NCI-H82 treated with DMSO at 0.1 percent for 48 hours (cell line): ENCODE data around the gene TMPRSS4.

Source experiments
- DNase-seq: peaks from one replicate; lab custom pipeline; 2025; ENCODE audit not compliant: unreplicated experiment; lab: John Stamatoyannopoulos, UW

Gene TMPRSS4

GRCh38 chr11:118074785-118075184 is 2.1 kb upstream of the TMPRSS4 start:
- no peak for DNase-seq

GRCh38 chr11:118078911-118079411 is 2.1 kb downstream of the TMPRSS4 start:
- DNase-seq = no peak

GRCh38 chr11:118079491-118079890 is 2.6 kb downstream of the TMPRSS4 start:
- DNase-seq = no peak

GRCh38 chr11:118080296-118080695 is 3.4 kb downstream of the TMPRSS4 start:
- no peak for DNase-seq

GRCh38 chr11:118081241-118081958 is 4.5 kb downstream of the TMPRSS4 start:
- DNase-seq = no peak

GRCh38 chr11:118082880-118083552 is 6.1 kb downstream of the TMPRSS4 start:
- DNase-seq = no peak

GRCh38 chr11:118084247-118084646 is 7.4 kb downstream of the TMPRSS4 start:
- no peak for DNase-seq

- no peak for DNase-seq
These were observed 7.8 kb downstream of the TMPRSS4 start for GRCh38 chr11:118084656-118085055.

- DNase-seq = no peak
These were observed 10.3 kb downstream of the TMPRSS4 start, which contains the start of gene SMIM35 for GRCh38 chr11:118086913-118087768. Gene SMIM35 (minus strand): TSS chr11:118086963. CDS start chr11:118086757, 206 bp downstream.

- DNase-seq = no peak
These were observed 11.1 kb downstream of the TMPRSS4 start for GRCh38 chr11:118087931-118088330.

GRCh38 chr11:118088531-118088930 is 11.7 kb downstream of the TMPRSS4 start:
- no peak for DNase-seq

- DNase-seq = no peak
These were observed 13.8 kb downstream of the TMPRSS4 start for GRCh38 chr11:118090545-118091162.

GRCh38 chr11:118091690-118092089 is 14.8 kb downstream of the TMPRSS4 start:
- no peak for DNase-seq

- DNase-seq = no peak
These were observed 16.2 kb downstream of the TMPRSS4 start for GRCh38 chr11:118092907-118093571.

GRCh38 chr11:118095493-118095892 is 18.6 kb downstream of the TMPRSS4 start:
- no peak for DNase-seq

- DNase-seq = no peak
These were observed 19.1 kb downstream of the TMPRSS4 start for GRCh38 chr11:118095967-118096367.

GRCh38 chr11:118098996-118099837 is 22.3 kb downstream of the TMPRSS4 start:
- peak; percentile 89 for DNase-seq

- DNase-seq = no peak
These were observed 23.1 kb downstream of the TMPRSS4 start for GRCh38 chr11:118099838-118100556.

- DNase-seq = no peak
These were observed 23.9 kb downstream of the TMPRSS4 start for GRCh38 chr11:118100691-118101232.
